ENCODE measurements around the gene S100A14. TPM values are rescaled to one million over a fixed set of nuclear protein-coding genes. Genes with fewer than 3 reads are reported as not detected.
"Not testable (repeated sequence)": the region's sequence is repeated elsewhere in the genome, so short reads cannot be mapped to it uniquely, and the experiment has no call there.

Gene S100A14
- total RNA-seq, 6 experiments from 2014 or later = 1.8 to 14.0 (median 5.2) TPM

DNA sequence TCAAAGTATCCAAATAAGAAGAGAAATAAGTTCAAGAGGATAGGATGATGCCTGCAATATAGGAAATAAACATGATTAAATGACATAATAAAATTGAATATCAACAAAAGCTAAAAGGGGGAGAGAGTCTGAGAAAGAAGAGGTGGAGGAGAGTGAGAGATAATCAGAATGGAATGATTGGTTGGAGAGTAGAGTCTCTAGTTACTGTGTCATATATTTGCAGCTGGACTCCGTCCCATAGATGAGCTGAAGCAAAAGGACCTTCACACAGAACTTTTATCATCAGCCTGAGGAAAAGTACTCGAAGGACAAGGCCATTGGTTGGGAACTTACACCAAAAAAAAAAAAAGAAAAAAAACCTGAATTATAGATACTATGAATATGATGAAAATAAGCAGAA, 27.6 kb downstream of the S100A14 start:
- intact Hi-C loops (cut with DNase I) = no loop called here
- 85% methylated on average over 2 of the region's 2 CpGs for WGBS (ENCODE audit: insufficient coverage, low coverage, low lambda C conversion rate, missing lambda C conversion rate)
- Histone ChIP-seq H3K4me3 (no peak overlapping the region), H3K9me3 (no peaks in the 10 kb centered on the region), H3K27me3 (no peaks in the 10 kb centered on the region), H3K27ac (no peak overlapping the region), H3K36me3 (no peaks in the 10 kb centered on the region), H3K4me1 (no peaks in the 10 kb centered on the region)
- no peak for ATAC-seq
- TF ChIP-seq, protein P1, sequence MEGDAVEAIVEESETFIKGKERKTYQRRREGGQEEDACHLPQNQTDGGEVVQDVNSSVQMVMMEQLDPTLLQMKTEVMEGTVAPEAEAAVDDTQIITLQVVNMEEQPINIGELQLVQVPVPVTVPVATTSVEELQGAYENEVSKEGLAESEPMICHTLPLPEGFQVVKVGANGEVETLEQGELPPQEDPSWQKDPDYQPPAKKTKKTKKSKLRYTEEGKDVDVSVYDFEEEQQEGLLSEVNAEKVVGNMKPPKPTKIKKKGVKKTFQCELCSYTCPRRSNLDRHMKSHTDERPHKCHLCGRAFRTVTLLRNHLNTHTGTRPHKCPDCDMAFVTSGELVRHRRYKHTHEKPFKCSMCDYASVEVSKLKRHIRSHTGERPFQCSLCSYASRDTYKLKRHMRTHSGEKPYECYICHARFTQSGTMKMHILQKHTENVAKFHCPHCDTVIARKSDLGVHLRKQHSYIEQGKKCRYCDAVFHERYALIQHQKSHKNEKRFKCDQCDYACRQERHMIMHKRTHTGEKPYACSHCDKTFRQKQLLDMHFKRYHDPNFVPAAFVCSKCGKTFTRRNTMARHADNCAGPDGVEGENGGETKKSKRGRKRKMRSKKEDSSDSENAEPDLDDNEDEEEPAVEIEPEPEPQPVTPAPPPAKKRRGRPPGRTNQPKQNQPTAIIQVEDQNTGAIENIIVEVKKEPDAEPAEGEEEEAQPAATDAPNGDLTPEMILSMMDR (IDR thresholded peaks at IDR 0.05) = no peak
- TF ChIP-seq POLR2A (IDR thresholded peaks at IDR 0.05) = no peak
- DNase-seq = no peak

DNA sequence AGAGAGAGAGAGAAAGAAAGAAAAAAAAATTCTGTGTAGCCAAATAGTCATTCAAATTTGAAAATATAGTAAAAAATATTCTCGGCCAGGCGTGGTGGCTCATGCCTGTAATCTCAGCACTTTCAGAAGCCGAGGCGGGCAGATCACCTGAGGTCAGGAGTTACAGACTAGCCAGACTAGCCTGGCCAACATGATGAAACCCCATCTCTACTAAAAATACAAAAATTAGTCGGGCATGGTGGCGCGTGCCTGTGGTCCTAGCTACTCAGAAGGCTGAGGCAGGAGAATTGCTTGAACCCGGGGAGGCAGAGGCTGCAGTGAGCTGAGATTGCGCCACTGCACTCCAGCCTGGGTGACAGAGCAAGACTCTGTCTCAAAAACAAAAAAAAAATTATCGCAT, 28.1 kb downstream of the S100A14 start:
- intact Hi-C loops (cut with DNase I); H3K36me3 ChIP-seq; DNase-seq; H3K4me3 ChIP-seq; H3K27me3 ChIP-seq; ATAC-seq; H3K4me1 ChIP-seq; H3K27ac ChIP-seq; H3K9me3 ChIP-seq: not testable (repeated sequence)
- 89% methylated on average over 8 of the region's 10 CpGs for WGBS (ENCODE audit: insufficient coverage, low coverage, low lambda C conversion rate, missing lambda C conversion rate)

DNA sequence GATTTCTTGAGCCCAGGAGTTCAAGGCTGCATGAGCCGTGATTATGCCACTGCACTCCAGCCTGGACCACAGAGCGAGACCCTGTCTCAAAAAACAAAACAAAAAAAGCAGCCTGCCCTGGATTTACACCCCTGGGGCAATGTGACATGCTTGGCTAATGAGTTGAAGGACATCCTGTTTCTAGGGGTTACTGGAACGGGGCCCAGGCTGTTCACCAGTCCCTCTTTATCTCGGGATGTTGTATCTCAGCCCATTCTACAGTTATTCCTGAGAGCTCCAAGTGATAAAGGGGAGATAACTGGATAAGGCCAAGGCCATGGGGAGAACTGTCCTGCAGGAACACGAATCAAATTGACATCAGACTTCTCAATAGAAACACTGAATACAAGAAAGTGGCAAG, 28.8 kb downstream of the S100A14 start:
- Histone ChIP-seq H3K27ac (no peak overlapping the region), H3K36me3 (no peaks in the 10 kb centered on the region), H3K4me3 (no peak overlapping the region), H3K4me1 (no peaks in the 10 kb centered on the region), H3K27me3 (no peaks in the 10 kb centered on the region), H3K9me3 (no peaks in the 10 kb centered on the region)
- intact Hi-C loops (cut with DNase I) = no loop called here
- TF ChIP-seq, protein P1 (IDR thresholded peaks at IDR 0.05) = no peak
- no peak for TF ChIP-seq POLR2A (IDR thresholded peaks at IDR 0.05)
- ATAC-seq (peak in 2 of 4 donors; percentile 36 to 58), DNase-seq (no peak)
- 43% methylated on average over 4 of the region's 5 CpGs for WGBS (ENCODE audit: insufficient coverage, low coverage, low lambda C conversion rate, missing lambda C conversion rate)

DNA sequence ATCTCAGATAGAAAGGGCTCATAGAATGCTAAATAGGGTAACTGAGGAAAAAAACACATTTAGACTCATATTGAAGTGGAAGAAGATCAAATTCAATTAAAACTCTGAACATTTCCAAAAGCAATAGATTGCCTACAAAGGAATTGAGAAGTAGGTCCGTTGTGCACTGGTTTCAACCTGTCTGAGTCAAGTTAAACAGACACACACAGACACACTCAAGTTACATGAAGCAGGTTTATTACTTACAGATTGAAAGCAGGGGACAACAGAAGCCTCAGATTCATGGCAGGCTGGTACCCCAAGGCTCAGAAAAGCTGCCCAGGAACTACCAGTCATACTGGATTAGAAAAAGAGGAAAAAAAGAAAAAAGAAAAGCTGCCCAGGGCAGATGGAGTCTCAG, 29.8 kb downstream of the S100A14 start:
- no peaks in the 10 kb centered on the region for H3K36me3 ChIP-seq
- intact Hi-C loops (cut with DNase I) = no loop called here
- WGBS (ENCODE audit: insufficient coverage, low coverage, low lambda C conversion rate, missing lambda C conversion rate) = 20% methylated on average over 1 of the region's 1 CpG
- no peak overlapping the region for H3K27ac ChIP-seq
- TF ChIP-seq, protein P1 (IDR thresholded peaks at IDR 0.05) = no peak
- TF ChIP-seq POLR2A (IDR thresholded peaks at IDR 0.05) = no peak
- H3K4me3 ChIP-seq = no peak overlapping the region
- no peak for ATAC-seq
- no peak for DNase-seq
- no peaks in the 10 kb centered on the region for H3K27me3 ChIP-seq
- H3K4me1 ChIP-seq = no peaks in the 10 kb centered on the region
- H3K9me3 ChIP-seq = no peaks in the 10 kb centered on the region

DNA sequence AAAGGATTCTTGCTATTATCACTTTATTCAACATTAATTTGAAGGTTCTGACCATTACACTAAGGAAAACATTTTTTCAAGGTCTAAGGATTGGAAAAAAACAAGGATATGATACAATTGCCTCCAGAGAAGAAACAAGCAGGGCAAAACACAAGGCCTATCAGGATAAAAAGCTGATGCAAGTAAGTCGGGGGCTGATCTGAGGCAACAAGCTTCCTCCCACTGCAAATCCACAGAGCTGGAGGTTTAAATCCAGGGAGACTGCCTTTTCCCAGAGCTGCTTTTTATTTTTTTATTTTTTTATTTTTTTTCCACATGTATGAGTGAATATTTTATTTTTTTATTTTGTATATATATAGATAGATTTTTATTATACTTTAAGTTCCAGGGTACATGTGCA, 31.1 kb downstream of the S100A14 start:
- ATAC-seq (peak in 3 of 4 donors; percentile 22 to 49 (median 26)), DNase-seq (no peak)
- no peak overlapping the region for H3K27ac ChIP-seq
- H3K36me3 ChIP-seq = no peaks in the 10 kb centered on the region
- TF ChIP-seq POLR2A (IDR thresholded peaks at IDR 0.05) = no peak
- TF ChIP-seq, protein P1 (IDR thresholded peaks at IDR 0.05) = no peak
- H3K9me3 ChIP-seq = no peaks in the 10 kb centered on the region
- WGBS (ENCODE audit: insufficient coverage, low coverage, low lambda C conversion rate, missing lambda C conversion rate) = 63% methylated on average over 1 of the region's 1 CpG
- intact Hi-C loops (cut with DNase I) = no loop called here
- H3K4me3 ChIP-seq = no peak overlapping the region
- H3K4me1 ChIP-seq = no peaks in the 10 kb centered on the region
- H3K27me3 ChIP-seq = no peaks in the 10 kb centered on the region

Data from right lobe of liver (tissue), 6 donors.